GM21423 (cell line): Measurements from ENCODE around the gene LGR6.

Experiments
- ATAC-seq: cut with Tn5 transposase; IDR thresholded peaks from one replicate; pipeline ENCODE4 v1.9.1; 2021; ENCODE audit warnings: mild to moderate bottlenecking, moderate library complexity; ENCODE audit not compliant: unreplicated experiment

The LGR6 gene

DNA sequence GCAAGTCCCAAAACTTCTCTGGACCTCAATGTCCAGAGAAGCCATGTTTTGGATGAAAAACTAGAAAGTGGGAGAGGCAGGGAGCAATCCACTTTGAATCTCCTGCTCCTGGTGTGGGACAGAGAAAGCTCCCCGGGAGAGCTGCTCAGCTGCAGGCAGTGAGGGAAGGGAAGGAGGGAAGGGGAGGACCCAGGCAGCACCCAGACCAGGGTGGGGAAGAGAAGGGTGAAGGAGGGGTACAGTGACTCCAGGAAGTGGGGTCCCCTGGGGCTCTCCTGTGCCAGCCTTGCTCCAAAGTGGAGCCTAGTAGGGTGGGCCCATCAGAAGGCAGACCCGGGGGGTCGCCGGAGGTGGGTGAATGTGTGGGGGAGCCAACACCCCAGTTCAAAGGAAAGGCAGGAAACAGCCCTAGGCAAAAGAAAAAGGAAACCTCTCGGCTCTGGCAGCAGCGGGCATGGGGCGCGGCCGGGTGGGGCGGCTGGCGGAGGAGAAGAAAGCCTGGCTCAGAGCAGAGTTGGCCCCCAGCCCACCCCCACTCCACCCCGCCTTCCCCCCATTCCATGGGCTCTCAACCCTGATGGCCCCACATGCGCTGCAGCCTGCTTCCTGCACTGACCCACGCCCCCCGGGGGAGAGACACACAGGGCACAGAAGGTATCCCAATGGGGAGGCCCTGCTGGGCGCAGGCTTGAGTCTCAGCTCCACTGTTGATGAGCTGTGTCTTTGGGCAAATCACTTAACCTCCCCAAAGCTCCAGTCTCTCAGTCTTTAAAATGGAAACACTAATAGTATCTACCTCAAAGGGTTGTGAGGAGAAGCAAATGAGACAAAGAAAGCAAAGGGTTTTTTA lies 5.7 kb downstream of the LGR6 start:
- ATAC-seq: no peak

DNA sequence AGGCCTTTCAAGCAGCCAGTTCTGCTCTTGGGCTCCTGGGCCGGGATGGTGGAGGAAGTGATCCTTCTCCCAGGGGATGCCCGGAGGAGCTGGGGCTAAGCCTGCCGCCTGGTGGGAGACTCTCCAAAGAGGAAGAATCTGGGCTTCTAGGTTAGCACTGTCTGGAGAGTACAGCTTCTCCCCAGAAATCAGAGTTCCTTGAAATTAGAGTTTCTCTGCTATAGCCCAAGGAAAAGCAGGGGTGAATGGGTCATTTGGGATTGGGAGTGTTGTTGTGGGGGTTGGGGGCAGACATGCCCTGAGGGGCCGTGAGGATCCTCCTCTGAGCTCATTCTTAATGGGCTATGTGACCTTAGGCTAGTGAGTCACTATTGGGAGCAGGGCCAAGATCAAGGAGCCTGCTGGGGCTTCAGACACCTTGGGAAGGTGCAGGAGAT lies 6.5 kb downstream of the LGR6 start:
- ATAC-seq: no peak

GRCh38 chr1:202200669-202201068 lies 7.1 kb downstream of the LGR6 start:
- no peak for ATAC-seq

DNA sequence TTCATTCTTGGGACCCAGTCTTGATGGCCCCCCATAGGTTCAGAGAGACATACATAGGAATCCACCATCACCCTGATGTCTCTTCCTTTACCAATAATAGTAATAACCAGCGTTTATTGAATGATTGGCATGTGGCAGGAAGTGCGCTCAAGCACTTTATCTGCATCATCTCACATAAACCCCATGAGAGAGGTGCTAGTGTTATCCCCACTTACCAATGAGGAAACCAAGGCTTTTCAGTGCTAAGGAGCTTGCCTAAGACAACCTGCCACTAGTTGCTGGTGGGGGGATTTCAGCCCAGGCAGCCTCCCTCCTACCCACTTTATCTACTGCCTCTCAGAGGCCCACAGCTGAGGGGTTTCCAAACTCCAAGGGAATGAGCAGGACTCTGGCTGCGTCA lies 7.7 kb downstream of the LGR6 start:
- ATAC-seq: no peak

DNA sequence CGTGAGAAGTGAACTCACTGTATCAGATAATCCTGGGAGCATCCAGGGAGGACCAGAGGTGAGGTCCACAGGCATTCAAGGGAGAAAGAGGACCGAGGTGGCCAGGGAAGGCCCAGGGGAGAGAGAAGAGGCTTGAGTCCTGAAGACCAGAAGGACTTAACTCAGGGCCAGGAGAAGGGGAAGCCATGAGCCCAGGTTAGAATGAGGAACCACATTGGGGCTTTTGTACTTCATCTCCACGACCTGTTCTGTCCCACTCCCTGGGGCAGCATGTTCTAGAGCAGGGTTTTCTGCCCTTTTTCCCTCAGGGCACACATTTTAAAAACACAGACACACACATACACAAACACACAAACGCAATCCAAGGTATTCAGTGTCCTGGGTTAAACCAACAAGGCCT lies 8.4 kb downstream of the LGR6 start:
- ATAC-seq: no peak

DNA sequence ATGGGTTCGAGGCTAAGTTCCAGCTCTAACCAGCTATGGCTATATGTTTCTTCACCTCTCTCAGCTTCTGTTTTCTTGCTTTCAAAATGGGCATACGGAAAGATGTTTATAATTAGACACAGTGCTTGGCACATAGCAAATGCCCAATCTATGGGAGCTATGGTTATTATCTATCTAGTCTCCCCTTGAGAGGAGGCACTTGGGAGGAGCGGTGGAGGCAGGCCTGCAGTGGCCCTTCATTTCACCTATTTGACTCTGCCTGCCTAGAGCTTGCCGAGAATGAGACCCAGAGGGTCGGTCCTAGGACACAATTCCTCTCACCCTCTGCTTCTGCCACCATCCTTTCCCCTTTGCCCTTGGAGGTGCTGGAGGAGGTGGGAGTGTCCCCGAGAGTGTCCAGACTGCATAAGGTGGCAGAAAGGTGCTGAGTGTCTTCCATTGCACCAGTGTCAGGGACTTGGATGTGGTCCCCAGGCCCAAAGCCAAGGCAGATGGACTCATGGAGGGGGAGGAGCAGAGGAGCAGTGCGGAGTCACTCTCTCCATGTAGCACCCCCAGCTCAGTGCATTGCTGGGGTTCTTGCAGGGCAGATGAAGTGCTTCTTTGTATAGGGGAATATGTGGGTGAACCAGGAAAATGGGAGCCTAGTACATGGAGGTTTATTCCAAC lies 9.0 kb downstream of the LGR6 start:
- no peak for ATAC-seq

- no peak for ATAC-seq
Measured at GRCh38 chr1:202203238-202204039, 9.8 kb downstream of the LGR6 start.

DNA sequence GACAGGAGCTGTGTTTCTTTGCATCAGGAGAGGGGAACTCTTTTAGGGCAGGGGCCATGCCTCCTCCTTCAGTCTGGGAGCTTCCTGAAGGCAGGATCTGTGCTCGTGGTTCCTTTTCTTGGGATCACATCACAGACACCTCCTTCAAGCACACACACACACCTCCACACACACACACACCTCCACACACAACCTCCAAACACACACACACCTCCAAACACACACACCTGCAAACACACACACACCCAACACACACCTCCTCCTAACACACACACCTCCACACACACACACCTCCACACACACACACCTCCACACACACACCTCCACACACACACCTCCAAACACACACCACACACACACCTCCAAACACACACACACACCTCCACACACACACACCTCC lies 10.5 kb downstream of the LGR6 start:
- ATAC-seq: no peak

DNA sequence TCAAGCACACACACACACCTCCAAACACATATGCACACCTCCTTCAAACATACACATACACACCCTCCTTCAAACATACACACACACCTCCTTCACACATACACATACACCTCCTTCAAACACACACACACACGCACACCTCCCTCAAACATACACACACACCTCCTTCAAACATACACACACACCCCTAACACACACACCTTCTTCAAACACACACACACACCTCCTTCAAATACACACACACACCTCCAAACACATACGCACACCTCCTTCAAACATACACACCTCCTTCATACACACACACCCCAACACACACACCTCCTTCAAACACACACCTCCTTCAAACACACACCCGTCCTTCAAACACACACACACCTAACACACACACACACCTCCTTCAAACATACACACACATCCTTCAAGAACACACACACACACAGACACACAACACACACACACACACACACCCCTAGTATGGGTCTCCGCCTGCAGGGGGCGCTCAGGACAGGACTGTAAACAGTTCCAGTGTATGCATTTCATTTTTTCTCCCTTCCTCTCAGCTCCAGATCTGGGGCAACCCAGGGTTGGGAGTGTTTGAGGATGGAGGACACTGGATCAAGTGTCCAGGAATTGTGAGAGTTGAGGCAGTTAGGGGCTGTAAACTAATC lies 12.1 kb downstream of the LGR6 start:
- ATAC-seq: no peak

- no peak for ATAC-seq
Measured at GRCh38 chr1:202207292-202207691, 13.7 kb downstream of the LGR6 start.

- ATAC-seq: no peak
Measured at GRCh38 chr1:202208351-202208857, 14.8 kb downstream of the LGR6 start.

DNA sequence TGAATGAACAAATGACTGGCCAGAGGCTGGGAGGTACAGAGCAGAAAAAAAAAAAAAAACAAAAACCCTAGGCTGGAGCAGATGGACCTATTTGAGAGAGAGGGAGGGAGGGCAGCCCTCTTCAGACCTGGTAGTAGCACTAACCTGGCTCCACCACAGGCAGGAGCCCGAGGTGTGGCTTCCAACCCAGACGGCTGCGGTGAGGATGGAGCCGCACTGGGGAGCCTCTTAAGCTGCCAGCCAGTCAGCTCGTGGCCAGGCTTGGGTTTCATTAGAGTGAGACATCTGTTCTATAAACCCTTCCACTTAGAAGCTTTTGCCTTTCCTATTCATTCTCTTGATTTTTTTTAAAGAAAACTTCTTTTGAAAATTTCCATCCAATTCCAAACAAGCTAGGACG lies 16.8 kb downstream of the LGR6 start:
- ATAC-seq: no peak

- no peak for ATAC-seq
Measured at GRCh38 chr1:202210969-202211368, 17.4 kb downstream of the LGR6 start.

- no peak for ATAC-seq
Measured at GRCh38 chr1:202212787-202213186, 19.2 kb downstream of the LGR6 start.

- no peak for ATAC-seq
Measured at GRCh38 chr1:202213361-202214088, 19.9 kb downstream of the LGR6 start.

- ATAC-seq: no peak
Measured at GRCh38 chr1:202214089-202214843, 20.7 kb downstream of the LGR6 start.

GRCh38 chr1:202215472-202216130 lies 22.0 kb downstream of the LGR6 start:
- ATAC-seq: no peak

- no peak for ATAC-seq
Measured at GRCh38 chr1:202216691-202217090, 23.1 kb downstream of the LGR6 start.

DNA sequence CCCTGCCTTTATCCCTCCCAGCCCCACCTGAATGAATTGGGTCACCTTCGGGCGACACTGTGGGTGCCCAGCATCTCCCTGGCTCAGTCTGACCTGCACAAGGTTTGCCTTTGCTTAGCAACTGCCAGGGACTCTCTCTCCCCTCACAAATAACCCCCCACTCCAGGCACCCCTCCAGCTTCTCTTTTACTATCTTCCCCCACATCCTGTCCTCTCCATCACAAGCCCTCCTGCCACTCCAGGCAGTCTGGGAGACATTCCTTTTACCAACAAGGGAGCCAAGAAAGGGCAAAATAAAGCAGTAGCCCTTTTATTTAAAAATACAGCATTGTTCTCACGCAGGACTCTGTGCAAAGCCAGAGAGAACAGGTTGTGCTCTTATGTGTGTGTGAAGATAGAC lies 23.9 kb downstream of the LGR6 start:
- ATAC-seq: no peak
